GM19452 (cell line): ENCODE data around the gene LTA.
"Not testable (repeated sequence)": the region's sequence is repeated elsewhere in the genome, so short reads cannot be mapped to it uniquely, and the experiment has no call there.

ENCODE experiments used
- ATAC-seq: cut with Tn5 transposase; IDR thresholded peaks from one replicate; pipeline ENCODE4 v1.9.1; 2021; ENCODE audit not compliant: unreplicated experiment

Gene LTA

DNA sequence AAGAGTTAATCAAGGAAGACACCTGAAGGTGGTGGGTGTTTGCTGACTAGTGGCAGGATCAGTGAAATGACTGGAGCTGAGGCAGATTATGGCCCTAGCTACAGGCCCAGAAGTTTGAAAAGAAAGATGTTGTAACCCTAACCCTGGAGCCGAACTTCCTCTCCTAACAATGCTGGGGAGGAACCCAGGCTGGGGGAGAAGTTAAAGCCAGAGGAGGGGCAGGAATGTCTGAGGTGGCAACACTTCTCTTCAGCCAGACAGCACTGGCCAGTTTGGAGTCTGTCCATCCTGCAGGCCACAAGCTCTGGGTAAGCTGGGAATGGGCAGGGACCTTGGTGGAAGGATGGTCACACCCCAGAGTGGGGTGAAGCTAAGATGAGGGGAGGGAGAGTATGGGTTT, 13.9 kb downstream of the LTA start, which contains the start of gene LST1:
TSS of gene LST1 (plus strand) at position 270 of the 400 bp plus-strand sequence. CDS start 1,023 bp downstream, outside the sequence.
- ATAC-seq: no peak

DNA sequence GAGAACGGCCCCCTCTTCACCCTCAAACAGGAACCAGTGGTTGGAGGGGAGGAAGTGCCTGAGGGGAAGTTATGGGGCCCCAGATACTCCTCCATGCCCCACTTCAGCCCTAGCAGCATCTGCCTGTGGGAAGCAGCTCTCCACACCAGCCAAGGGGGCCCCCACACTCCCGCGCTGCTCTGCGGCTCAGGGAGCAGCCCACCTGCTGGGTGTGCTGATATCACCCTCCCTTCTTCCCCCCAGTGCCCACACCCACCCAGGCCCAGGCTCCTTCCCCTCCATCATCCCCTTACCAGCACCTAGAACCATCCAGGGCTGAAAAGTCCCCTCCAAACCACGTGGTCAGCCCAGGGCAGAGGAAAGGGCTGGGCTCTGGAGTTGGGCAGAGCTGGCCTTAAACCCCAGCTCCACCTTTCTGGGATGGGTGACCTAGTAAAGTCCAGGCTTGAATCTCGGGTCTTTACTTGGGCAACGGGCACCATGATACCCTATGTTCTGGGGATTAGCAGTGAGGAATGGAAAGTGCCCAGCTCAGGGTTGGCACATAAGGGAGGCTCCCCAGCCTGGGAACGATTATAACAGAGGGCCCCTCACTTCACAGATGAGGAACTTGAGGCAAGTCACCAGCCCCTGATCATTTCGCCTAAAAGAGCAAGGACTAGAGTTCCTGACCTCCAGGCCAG, 14.7 kb downstream of the LTA start:
- ATAC-seq: no peak

DNA sequence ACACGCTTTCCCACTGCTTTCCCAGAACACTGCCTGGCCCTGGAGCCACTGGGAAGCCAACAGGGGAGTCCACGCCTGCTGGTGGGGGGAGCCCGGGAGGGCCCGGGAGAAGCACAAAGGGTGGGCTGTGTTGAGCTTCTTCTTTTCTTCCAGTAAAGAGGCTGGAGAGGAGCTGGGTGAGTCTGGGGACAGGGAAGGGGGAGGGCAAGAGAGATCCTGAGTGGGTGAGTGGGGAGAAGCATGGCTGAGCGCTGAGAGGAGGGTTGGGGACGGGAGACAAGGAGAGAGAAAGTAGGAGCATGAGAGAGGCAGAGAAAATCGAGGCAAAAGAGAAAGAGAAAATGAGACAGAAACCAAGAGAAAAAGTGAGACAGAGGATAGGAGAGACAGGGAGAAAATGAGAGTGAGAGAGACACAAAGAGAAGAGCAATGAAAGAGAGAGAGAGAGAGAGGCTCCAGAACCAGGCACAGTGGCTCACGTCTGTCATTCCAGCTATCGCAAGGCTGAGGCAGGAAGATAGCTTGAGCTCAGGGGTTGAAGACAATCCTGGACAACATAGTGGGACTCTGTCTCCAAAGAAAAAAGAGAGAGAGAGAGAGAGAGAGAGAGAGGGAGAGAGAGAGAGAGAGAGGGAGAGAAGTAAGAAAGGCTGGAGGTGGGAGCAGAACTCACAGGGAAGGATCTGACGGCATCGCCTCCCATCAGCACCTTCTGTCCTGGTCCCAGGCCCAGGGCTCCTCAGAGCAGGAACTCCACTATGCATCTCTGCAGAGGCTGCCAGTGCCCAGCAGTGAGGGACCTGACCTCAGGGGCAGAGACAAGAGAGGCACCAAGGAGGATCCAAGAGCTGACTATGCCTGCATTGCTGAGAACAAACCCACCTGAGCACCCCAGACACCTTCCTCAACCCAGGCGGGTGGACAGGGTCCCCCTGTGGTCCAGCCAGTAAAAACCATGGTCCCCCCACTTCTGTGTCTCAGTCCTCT, 16.0 kb downstream of the LTA start:
- ATAC-seq: no peak

DNA sequence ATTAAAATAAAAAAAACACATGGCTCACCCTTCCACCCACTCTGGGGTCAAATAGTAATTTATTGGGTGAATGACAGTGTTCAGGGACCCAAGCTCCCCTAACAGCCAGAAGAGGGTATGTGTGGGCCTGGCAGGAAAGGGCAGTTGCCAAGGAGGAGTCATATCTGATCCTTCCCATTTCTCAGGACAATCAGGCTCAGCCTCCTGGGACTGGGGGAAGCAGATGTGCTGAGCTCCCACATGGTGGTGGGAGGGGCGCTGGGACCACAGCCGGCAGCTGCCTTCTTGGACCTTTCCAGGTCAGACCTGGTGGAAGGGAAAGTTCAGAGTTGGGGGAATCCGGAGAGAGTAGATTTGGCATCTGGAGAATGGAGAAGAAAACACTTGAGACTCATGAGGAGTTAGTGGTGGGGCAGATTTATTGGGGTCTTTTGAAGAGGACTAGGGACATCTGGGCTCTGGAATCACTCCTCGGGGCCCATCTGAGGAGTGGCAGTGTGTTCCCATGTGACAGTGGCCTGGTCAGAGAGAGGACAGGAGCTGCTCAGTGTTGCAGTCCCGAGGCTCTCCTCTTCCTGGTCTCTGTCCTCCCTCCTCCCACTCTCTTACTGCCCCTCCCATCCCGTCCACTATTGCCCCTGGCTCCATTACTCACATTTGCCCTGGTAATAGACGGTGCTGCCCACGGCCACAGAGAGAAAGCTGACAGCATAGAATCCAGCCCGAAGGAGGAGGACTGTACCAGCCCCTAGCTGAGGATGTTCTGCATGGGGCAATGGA, 17.0 kb downstream of the LTA start:
- ATAC-seq: no peak

DNA sequence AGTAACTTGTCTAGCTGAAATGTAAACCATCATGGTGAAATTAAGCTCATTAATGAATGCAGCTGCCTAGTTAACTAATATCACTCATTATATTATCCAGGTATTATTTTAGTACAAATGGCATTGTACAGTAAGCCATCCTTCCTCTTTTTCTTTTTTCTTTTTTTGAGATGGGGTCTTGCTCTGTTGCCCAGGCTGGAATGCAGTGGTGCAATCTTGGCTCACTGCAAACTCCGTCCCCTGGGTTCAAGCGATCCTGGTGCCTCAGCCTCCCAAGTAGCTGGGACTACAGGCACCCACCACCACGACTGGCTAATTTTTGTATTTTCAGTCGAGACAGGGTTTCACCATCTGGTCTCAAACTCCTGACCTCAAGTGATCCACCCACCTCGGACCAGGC, 18.6 kb downstream of the LTA start:
- ATAC-seq: not testable (repeated sequence)

DNA sequence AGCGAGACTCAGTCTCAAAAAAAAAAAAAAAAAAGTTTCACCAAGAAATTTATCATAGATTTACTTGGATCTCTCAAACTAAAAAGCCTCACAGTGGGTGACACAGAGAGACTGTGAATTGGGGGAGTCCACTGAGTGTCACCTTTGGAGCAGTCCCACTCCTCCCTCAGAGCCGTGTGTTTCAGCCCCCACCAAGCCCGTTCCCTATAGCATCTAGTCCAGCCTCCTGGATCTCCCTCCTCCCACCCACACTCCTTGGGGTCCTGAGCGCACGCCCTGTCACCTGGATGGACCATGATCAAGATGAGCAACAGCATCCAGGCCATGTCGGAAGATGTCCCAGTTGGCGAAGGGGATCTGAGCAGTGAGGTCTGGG, 20.3 kb downstream of the LTA start:
- ATAC-seq: no peak

DNA sequence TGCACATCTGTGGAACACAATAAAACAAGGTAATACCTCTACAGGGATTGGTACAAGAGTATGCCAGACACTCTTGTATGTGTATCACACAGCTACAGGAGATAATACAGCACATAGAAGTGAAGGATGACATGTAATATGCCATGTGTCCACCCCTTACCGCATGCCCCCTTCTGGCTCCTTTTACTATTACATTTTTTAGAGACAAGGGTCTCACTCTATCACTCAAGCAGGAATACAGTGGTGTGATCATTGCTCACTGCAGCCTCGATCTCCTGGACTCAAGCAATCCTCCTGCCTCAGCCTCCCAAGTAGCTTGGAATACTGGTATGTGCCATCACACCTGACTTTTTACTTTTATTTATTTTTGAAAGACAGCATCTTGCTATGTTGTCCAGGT, 24.9 kb downstream of the LTA start:
- ATAC-seq: no peak

DNA sequence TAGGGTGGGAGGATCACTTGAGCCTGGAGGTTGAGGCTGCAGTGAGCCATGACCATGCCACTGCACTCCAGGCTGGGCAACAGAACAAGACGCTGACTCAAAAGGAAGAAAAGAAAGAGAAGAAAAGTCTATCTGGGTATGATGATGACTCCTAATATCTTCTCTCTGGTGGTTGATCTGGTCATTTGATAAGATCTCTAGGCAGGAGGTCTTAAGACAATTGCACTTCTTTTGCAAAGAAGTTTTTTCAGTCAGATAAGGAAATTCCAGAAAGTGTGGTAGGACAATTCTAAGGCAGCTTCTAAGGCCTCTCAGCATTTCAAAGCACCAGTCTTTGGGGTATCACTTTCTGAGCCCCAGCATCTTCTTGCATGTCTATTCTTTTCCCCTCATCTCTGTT, 35.2 kb downstream of the LTA start:
- ATAC-seq: no peak

DNA sequence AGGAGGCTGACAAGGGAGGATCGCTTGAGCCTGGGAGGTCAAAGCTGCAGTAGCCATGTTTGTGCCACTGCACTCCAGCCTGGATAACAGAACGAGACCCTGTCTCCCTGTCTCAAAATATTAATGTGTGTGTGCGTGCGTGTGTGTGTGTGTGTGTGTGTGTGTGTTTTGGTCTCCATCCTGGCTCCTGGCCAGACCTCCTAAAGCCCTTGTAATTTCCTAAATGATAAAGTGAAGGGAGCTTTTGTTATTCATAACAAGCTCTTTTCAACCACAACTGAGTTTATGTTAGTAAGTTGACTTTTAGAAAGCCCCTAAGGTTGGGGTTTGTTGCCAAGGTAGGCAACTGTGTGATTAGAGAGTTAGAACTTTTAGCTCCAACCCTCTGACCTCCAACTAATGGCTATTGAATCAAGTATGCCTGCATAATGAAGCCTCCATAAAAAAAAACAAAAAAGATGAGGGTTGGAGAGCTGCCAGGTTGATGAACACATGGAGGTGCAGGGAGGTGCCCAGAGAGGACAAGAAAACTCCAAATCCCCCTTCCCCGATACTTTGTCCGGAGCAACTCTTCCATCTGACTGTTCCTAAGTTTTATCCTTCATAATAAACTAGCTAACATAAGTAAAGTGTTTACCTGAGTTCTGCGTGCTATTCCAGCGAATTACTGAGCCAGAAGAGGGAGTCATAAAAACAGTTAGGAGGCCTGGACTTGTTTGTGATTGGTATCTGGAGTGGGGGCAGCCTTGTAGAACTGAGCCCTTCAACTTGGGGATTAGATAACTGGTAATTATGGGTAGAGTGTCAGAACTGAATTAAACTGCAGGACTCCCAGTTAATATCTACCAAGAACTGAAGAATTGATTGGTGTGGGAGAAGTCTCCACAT, 37.7 kb downstream of the LTA start:
- ATAC-seq: no peak

DNA sequence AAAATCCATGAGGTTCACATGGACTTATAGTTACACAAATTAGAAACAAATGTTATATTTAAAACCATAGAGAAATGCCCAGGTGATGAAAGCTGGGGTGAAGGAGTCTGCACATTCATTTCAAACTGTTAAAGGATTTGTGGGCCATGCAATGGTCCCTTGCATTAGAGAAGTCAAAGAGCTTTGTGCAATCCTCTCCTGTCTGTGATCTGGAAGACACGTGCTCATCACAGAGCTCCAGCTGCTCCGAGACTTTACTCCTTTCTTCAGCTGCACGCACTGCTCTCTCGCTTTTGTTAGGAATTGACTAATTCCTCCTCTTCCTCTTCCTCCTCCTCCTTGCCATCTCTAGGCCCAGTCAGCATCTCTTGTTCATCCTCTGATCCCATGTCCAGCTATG, 38.9 kb downstream of the LTA start:
- no peak for ATAC-seq

DNA sequence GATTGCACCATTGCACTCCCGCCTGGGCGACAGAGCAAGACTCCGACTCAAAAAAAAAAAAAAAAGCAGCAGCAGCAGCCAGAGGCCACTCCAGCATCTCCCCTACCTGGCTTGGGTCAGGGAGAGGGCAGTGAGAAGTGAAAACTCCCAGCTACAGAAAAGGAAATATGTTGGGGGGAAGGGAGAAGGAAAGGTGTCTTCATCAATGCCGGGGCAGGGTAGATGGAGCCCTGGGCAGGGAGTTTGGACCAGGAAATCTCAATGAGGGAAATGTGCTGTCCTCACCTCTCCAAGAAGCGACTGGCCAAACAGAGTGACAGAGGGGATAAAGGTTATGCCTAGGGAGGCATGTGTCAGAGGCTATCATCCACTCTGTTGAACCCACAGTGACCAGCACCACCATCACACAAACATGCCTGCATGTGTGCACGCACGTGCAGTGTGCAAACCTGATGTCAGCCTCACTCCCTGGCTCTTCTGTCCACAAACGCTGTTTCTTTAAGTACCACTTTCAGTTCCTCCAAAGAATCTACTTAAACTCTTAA, 42.1 kb downstream of the LTA start:
- ATAC-seq: no peak

DNA sequence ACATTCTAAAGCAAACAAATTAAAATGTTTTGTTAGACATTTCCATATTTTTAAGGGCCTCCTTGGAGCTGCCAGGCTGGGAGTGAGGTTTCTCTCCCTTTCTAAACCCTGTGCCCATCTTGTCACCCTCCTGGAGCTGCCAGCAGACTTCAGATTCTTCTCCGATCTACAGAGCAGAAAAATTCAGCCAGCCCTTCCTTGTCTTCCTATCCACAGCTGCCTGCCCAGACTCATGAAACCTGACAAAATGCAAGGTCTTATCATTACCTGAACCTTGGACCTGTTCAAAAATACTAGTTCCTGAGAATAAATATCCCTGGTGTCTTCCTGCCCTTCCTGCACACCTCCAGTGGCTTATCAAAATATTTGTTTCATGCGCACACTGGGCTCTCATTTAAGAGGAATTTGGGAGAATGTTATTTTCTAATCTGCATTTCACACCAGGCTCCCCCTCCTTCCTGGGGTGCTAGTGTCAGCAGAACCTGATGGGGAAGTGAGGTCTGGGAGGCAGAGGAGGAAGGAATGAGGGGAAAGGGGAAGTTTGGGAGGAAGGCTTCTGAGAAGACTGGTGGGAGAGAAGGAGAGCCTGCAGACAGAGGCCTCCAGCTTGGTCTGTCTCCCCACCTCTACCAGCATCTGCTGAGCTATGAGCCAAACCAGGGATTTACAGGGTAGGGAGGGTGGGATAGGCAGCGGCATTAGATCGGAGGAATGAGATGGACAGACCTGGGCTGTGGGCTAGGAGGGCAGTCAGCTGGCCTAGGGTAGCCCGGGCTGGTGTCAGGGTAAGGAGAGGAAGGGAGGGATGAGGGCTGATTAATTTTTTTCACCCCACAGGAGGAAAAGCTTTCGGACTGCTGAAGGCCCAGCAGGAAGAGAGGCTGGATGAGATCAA, 42.8 kb downstream of the LTA start, which contains the start of gene AIF1:
TSS of gene AIF1 (plus strand) at position 551 of the 895 bp plus-strand sequence. CDS start at position 647, 96 bp downstream.
- ATAC-seq: no peak

DNA sequence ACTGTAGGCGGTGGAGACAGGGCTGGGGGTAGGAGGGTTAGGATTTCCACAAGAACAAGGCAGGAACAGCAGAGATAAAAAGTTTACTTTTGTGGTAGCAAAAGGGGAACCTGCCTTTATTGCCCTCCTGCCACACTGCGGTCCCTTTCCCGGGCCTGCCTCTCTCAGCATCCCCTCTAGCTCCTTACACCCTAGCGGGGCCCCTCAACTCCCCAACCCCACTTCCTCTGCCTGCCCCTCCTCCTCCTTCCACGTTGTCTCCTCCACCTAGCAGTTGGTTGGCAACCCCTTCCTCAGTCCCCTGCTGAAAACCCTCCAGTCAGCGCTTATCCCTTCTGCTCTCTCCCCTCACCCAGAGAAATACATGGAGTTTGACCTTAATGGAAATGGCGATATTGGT, 43.7 kb downstream of the LTA start:
- ATAC-seq: no peak

DNA sequence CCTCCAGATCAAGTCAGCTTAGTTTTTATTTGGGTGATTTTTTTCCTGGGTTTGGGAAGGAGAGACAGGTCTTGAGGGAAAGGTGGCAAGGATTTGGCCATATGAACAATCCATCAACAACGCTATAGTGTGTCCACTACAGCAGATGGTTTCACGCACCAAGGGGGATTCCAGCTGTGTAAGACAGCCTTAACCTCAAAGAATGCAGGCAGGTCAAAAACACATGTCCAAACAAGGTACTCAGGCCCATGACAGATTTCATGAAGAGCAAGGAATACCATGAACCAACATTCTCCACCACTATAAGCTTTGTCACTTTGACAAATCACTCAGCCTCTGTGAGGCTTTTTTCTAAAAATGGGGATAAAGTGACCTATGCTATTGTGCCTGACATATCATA, 44.9 kb downstream of the LTA start:
- no peak for ATAC-seq

DNA sequence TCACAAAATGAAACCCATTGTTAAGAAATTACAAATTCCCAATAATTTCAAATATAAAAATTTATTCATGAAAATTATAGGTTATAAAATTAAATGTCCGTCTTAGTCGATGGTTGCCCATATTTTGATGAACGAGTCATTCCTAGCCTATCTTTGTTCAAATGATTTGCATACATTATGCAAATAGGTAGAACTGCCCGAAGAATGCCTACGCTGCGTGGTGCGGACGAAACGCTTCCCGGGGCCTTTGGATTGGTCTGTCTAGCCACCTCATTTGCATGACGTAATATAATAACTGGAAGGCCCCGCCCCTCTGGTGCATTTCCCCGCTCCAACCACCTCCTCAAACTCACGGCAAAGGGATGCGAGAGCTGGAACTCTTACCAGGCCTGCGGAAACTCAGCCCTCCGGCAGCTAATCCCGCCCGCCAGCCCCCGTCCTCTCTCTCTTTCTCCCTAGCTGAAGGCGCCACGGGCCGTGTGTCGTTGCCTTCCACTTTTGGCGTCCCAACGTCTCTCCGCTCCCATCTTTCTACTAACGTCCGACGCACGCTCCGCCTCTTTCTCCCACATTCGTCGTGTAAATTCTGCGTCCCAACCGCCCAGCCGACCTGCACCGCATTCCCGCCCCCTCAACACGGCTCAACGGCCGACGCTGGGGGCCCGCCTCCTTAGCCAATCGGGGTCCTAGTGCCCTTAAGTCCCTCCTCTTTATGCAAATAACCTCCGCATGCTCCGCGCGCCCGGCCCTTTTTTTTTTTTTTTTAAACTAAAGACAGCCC, 47.9 kb downstream of the LTA start:
- peak; percentile 72 for ATAC-seq

DNA sequence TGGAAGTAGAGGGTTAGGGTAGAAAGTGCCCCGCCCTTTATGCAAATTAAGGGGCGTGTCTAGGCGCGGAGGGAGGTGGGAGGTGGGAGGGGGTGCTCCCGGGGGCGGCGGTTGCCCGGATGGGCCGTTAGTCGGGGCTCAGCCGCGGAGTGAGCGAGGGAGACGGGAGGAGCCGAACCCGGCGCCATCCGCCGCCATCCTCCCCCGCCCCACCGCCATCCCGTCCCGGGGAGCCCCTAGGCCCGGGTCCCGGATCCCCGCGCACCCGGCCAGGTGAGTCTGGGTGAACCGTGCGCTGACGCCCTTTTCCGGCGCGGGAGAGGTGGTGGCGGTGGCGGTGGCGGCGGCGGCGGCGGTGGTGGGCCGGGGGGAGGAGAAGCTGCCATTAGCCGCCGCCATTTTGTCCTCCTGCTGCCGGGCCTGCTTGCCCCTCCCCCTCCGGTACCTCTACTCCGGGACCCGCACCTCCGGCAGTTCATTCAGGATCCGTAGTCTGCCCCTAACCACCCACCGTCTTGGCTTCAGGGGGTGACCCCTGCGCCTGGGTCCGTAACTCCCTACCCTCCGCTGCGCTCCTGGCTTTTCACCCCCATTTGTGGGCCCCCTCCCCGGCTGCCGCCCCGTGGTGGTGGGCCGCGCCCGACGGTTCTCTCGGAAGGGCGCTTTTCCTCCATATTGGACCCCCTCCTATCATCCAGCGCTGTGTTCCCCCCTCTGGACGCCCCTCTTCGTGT, 48.7 kb downstream of the LTA start, which contains the start of gene PRRC2A:
TSS of gene PRRC2A (plus strand) at position 130 of the 734 bp plus-strand sequence. CDS start 2,075 bp downstream, outside the sequence.
- peak; percentile 52 for ATAC-seq

DNA sequence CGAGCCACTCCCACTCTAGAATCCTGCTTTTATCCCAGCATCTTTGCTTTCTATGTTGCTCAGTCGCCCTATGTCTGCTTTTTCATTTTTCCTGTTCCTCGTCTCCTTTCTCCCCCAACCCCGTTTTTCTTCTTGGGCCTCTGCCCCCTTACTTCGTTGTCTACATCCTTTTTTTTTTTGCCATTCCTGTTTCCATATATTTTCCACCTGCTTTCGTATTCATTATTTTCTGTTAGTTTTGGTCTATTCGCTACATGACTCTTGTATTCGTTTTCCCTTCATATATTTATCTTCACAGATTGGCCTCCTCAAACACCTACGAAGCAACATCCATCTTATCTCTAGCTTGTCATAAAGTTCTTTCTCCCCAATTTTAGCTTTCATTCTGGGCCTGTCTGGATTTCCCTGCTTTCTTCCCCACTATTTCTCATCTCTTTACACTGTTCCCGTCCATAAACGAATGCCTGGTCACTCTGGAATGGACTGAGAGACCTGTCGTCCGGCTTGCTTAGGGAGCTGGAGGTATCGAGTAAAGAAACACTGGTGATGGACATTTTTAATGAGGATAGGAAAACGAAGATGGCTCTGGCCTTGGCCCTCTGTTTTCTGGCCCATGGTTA, 49.3 kb downstream of the LTA start:
- no peak for ATAC-seq
